ENCODE data around the gene PCDHA10.

DNA sequence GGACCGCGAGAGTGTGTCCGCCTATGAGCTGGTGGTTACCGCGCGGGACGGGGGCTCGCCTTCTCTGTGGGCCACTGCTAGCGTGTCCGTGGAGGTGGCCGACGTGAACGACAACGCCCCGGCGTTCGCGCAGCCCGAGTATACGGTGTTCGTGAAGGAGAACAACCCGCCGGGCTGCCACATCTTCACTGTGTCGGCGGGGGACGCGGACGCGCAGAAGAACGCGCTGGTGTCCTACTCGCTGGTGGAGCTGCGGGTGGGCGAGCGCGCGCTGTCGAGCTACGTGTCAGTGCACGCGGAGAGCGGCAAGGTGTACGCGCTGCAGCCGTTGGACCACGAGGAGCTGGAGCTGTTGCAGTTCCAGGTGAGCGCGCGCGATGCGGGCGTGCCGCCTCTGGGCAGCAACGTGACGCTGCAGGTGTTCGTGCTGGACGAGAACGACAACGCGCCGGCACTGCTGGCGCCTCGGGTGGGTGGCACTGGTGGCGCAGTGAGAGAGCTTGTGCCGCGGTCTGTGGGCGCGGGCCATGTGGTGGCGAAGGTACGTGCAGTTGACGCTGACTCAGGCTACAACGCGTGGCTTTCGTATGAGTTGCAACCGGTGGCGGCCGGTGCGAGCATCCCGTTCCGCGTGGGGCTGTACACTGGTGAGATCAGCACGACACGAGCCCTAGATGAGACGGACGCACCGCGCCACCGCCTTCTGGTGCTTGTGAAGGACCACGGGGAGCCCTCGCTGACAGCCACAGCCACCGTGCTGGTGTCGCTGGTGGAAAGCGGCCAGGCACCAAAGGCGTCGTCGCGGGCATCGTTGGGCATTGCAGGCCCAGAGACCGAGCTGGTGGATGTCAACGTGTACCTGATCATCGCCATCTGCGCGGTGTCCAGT is 19.8 kb upstream of the PCDHA10 start:
- TF ChIP-seq EP300 (IDR thresholded peaks at IDR 0.05) (no peak), CTCF (IDR thresholded peaks at IDR 0.05) (no peak), POLR2A (IDR thresholded peaks at IDR 0.05) (no peak)
